ENCODE data around the gene IL23R. TPM values are rescaled to one million over a fixed set of nuclear protein-coding genes. Genes with fewer than 3 reads are reported as not detected.

IL23R gene
- polyA plus RNA-seq, 1 experiment, result not detected

DNA sequence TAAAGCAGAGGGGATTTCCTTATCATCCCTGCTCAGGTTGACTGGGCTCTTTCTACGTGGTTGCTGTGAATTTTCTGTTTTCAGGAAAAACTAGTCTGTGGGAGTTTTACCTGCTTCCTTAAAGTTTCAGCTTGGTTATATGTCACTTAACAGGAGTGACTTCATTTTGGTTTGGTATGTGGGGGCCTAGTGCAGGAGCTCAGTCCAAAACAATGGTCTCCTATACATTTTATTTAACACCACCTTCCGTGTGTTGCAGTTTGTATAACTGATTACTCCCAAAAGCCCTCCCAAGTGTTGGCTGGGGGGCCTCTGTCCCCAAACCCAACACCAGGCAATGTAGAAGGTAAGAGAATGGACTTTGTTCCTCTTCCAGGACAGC, 5.3 kb downstream of the IL23R start:
- ChIA-PET CTCF (no interaction called here), POLR2A (no interaction called here)
- Histone ChIP-seq H3K36me3 (ENCODE audit: control insufficient read depth, insufficient read depth, low read length) (no peaks in the 10 kb centered on the region), H3K27me3 (ENCODE audit: control insufficient read depth, insufficient read depth, low read length) (0 out of 2 replicates have a peak, but pooled peaks cover 1% of the 10 kb centered on the region), H3K4me3 (ENCODE audit: low read depth, low read length) (no peak overlapping the region)
- no peak for DNase-seq (ENCODE audit: low read depth)
- no peak for TF ChIP-seq CTCF (IDR thresholded peaks at IDR 0.05; ENCODE audit: insufficient read depth, low read depth, low read length)

DNA sequence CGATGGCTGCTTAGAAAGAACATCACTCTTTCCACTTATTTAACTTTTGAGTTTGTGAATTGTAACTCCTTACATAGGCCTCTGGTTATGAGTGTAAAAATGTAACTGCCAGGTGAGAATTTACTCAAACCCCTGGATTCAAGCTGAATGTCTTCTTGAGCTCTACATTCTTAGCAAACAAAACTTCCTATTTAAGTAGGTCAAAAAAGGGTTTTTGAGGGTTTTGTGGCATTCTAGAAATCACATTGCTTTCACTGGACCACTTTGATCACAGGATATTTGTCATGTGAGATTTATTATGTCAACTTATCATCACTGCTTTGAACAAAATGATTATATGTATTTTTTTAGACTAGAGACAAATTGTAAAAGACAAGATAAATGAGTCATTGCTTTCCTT, 5.7 kb downstream of the IL23R start:
- ChIA-PET POLR2A (no interaction called here), CTCF (no interaction called here)
- Histone ChIP-seq H3K36me3 (ENCODE audit: control insufficient read depth, insufficient read depth, low read length) (no peaks in the 10 kb centered on the region), H3K27me3 (ENCODE audit: control insufficient read depth, insufficient read depth, low read length) (0 out of 2 replicates have a peak, but pooled peaks cover 1% of the 10 kb centered on the region), H3K4me3 (ENCODE audit: low read depth, low read length) (no peak overlapping the region)
- DNase-seq (ENCODE audit: low read depth), result no peak
- TF ChIP-seq CTCF (IDR thresholded peaks at IDR 0.05; ENCODE audit: insufficient read depth, low read depth, low read length), result no peak

DNA sequence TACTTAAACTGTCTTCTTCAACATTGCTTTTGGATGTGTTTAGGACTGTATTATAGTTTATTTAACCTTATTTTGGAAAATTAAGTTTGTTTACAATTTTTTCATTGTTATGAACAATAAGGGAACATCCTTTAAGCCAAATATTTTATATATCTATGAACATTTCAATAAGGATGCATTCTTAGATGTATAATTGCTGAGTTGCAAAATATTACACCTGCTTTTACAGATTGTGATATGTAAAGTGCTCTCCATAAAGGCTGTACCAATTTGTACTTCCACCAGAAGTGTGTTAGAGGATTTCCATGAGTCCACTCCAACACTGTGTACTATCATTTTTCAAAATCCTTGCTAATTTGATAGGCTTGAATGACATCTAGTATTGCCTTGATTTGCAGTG, 7.7 kb downstream of the IL23R start:
- ChIA-PET POLR2A (no interaction called here), CTCF (no interaction called here)
- Histone ChIP-seq H3K36me3 (ENCODE audit: control insufficient read depth, insufficient read depth, low read length) (no peaks in the 10 kb centered on the region), H3K27me3 (ENCODE audit: control insufficient read depth, insufficient read depth, low read length) (0 out of 2 replicates have a peak, but pooled peaks cover 1% of the 10 kb centered on the region), H3K4me3 (ENCODE audit: low read depth, low read length) (no peak overlapping the region)
- no peak for DNase-seq (ENCODE audit: low read depth)
- TF ChIP-seq CTCF (IDR thresholded peaks at IDR 0.05; ENCODE audit: insufficient read depth, low read depth, low read length), result no peak

GRCh38 chr1:67174716-67175284, 8.5 kb downstream of the IL23R start:
- Histone ChIP-seq H3K27me3 (ENCODE audit: control insufficient read depth, insufficient read depth, low read length) (0 out of 2 replicates have a peak, but pooled peaks cover 1% of the 10 kb centered on the region), H3K36me3 (ENCODE audit: control insufficient read depth, insufficient read depth, low read length) (no peaks in the 10 kb centered on the region), H3K4me3 (ENCODE audit: low read depth, low read length) (no peak overlapping the region)
- no peak for DNase-seq (ENCODE audit: low read depth)
- POLR2A ChIA-PET, result no interaction called here
- CTCF ChIA-PET, result no interaction called here
- TF ChIP-seq CTCF (IDR thresholded peaks at IDR 0.05; ENCODE audit: insufficient read depth, low read depth, low read length), result no peak

GRCh38 chr1:67175530-67176087, 9.4 kb downstream of the IL23R start:
- no peak for TF ChIP-seq CTCF (IDR thresholded peaks at IDR 0.05; ENCODE audit: insufficient read depth, low read depth, low read length)
- H3K27me3 ChIP-seq (ENCODE audit: control insufficient read depth, insufficient read depth, low read length), result 0 out of 2 replicates have a peak, but pooled peaks cover 1% of the 10 kb centered on the region
- DNase-seq (ENCODE audit: low read depth), result no peak
- CTCF ChIA-PET, result no interaction called here
- H3K36me3 ChIP-seq (ENCODE audit: control insufficient read depth, insufficient read depth, low read length), result no peaks in the 10 kb centered on the region
- POLR2A ChIA-PET, result no interaction called here
- no peak overlapping the region for H3K4me3 ChIP-seq (ENCODE audit: low read depth, low read length)
